ENCODE measurements around the gene PDE4D.

The PDE4D gene

DNA sequence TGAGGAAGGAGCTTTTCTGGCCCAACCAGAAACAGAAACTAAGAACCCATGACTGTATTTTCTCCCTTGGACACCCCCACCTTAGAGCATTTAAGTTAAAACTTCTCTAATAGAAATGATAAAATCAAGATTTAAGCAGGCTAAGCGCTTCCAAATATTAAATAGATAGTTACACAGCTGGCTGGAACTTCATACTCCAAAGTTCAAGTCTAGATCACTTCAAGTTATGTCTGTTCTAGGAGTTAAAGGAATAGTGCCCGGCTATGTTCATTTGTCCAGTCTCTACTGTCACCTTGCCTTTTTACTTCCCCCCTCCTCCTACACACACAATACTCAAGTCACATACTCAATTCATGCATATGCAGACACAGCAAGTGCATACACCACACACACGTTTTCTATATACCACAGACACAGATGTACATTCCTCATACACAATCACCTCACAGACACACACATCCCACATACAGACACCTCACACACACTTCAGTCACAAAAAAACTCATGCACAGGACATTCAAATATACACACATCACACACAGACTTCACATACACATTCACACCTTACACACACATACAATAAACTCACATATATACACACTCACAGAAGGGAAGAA, 237.7 kb downstream of the PDE4D start:
- no peak for DNase-seq (ENCODE audit: low spot score)

DNA sequence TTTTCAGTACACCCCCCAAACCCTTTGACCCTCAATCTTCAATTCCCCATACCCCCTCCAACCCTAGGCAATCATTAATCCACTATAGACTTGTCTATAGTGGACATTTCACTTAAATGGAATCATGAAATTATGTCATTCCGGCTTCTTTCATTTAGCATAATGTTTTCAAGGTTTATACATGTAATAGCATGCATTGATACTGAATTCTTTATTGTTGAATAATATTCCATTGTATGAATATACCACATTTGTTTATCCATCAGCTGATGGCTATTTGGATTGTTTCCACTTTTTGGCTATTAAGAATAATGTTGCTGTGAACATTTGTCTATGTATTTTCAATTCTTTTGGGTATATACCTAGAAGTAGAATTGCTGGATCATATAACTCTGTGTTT, 238.8 kb downstream of the PDE4D start:
- no peak for DNase-seq (ENCODE audit: low spot score)

DNA sequence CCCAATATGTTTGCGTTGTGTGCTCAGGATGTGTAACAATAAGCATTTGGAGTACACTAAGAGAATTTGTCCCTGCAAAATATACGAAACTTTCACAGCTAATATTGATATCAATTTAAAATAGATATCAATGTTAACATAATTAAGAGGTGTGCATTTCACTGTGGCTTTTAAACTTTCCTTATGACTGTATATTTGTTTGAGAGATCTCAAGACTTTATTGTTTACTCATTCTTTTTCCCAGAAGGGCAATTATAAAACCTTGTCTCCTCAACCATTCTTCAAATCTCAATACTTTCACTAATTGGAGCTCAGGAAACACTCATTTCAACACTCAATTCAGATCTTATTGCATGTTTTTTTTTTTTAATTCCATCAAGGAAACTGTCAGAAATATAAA, 241.1 kb downstream of the PDE4D start:
- no peak for DNase-seq (ENCODE audit: low spot score)

DNA sequence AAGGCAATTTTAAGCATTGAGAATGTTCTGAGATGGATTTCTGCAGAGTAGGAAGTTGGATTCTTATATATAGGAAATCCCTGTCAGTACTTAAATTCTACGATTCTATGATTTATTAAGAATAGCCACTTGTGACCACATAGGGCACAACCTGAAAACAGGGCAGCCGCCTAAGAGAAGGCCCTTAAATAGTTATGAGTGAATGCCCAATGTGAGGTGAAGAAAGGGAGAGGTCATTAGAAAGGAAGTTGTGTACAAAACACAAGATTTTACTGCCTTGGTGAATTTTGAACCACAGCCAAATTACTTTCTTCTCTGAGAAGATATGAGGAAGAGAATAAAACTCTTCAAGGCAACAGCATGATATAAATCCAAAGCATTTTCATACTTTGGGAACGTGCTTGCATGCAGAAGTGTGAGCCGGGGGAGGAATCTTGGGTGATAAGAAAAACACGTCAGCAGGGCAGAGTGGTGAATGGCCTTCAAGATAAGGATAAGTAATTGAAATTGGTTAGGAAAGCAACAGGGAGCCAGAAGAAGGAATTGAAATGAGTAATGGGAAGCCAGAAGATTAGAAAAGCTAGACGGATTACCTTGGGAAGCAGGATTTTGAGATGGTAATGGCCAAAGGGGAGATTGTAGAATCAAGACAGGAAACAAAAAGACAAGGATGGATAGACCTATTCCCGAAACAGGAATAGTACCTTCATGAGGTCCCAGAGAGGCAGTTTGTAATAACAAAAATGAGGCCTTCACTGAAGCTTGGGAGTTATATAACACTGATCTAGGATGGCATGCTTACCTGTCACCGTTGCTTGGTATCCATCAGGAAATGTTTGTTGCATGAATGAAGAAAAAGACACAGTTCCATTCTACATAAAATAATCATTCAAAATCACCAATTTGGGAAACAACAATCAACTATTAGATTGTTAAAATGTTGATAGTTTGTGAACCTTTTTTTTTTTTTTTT, 244.3 kb downstream of the PDE4D start:
- DNase-seq (ENCODE audit: low spot score), result no peak

DNA sequence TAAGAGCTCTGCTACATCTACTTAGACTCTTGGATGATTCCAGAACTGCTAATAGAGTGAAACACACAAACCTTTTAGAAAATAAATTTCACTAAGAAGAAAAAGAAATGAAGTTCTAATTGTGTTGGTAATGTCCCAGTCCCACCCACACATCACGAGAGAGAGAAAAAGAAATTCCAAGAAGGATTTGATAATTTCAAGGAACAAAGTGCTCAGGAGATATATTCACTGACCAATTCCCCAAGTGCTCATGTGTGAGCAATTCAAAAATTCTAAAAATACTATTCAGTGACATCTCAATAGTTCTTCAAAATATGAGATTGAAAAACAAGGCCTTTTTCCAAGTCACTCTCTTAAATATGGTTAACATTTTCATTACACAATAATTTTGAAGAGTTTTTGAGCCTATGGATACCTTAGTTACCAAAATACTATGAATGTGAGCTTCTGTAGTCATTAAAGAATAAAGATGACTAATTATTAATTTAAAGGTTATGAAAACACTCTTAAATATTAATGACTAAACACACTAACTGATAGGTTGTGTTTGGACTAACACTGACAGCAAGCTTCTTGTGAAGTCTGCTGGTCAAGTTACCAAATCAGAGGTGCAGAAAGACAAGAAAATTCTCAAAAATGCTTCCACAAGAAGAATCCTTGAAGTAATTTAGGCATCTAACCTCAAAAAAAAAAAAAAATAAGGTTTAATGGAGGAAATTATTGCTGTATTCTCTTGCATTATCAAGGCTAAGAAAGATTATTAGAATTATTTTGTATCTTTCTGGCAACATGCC, 245.3 kb downstream of the PDE4D start:
- DNase-seq (ENCODE audit: low spot score), result no peak

DNA sequence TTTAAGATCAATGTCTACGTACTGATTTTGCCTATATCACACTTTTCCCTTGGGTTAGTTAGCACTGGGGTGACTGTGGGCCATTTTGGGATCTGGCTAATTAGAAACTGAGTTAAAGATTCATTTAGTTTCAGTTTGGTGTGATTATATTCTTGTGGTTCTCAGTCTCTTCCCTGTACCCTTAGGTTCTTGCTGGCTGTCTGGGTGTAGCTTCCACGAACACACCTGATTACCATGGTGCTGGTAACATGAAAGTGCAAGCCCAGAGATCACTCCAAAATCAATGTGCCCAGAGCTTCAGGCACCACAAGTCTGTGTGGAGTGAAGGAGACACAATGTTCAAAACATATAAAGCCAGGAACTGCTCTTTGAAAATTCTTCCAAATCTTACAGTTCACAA, 248.1 kb downstream of the PDE4D start:
- DNase-seq (ENCODE audit: low spot score), result no peak

DNA sequence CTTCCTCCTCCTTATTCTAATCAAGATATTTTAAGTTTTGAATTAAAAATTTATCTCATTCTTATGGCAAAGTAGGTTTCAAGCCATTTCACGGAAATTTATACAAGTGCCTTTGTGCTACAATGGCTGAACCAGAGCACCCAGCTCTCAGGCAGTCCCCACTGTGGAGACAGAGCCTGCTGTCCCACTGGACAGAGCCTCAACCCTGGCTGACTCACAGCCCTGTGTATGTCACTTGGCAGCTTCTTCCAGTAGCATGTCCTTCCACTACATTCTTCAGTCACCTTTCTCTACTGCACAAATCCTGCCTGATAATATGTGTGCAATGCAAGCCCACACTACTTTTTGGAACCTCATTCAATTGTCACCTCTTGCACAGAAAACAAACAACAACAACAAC, 253.1 kb downstream of the PDE4D start:
- no peak for DNase-seq (ENCODE audit: low spot score)

DNA sequence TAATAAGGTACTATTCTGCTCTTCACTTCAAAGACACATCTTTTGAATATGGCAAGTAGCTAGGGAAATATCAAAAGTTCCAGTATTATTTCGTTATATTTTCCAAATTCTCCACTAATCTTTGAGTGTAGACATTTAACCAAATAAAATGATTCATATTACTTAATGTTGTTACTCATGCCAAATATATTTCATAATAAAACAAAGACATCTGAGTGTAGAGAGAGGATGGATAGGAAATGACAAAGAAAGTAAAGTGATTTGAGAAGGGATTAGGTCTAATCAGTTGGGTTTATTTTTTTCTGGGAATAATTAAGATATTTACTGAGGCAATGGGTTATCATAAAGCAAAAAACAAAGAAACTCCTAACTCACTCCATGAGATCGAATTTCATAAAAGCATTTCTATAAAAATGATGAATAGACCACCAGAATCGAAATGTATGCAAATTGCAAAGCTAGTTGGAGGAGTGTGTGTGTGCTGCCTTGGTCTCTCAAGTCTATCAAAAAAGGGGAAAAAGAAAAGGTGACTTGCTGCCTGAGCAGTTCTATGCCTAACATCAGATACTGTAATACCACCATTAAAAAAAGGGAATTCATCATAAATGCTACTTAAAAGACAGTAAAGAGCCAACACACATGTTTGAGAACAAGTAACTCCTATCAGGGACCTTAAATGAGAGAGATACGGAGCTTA, 255.5 kb downstream of the PDE4D start:
- no peak for DNase-seq (ENCODE audit: low spot score)

DNA sequence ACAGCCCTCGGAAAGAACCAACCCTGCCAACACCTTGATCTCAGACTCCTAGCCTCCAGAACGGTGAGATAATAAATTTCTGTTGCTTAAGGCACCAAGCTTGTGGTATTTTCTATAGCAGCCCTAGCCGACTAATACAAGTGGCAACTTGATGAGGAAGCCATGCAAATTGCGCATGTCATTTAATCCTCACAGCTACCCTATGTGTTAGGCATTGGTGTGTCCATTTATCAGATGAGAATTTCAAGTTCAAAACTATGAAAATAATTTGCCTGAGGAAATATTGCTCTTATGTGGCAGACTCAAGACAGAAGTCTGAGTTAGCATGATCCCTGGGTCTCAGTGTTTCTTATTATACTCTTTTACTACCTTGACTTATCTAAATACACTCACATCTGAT, 264.0 kb downstream of the PDE4D start:
- DNase-seq (ENCODE audit: low spot score), result no peak

DNA sequence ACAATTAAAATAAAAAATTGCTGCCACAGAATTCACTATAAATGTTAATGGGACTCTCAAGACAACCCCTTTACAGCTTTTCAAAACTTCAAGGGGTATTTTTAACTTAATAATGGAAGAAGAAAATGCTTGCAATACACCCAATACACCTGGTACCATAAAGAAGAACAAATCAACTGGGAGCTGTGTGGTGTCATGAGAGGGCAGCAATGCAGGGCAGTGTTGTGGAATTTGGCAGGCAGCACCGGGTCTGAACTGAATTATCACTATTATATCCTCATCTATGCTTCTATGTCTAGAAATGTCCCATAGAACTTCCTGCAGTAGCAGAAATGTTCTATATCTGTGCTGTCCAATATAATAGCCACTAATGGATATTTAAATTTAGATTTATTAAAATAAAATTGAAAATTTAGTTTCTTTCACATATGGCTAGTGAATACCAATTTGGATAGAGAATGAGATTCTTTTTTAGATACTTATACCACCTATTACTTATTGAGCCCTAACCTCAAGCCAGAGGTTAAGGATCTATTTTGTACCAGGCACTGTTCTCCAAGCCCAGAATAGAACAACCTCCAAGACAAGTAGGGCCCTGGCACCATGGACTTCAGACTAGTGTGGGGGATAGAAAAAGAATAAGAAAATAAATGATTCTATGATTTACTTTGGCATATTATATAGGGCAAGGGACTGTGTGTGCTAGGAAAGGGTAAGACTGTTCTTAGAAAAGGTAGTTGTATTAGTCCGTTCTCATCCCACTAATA, 265.3 kb downstream of the PDE4D start:
- DNase-seq (ENCODE audit: low spot score), result no peak

DNA sequence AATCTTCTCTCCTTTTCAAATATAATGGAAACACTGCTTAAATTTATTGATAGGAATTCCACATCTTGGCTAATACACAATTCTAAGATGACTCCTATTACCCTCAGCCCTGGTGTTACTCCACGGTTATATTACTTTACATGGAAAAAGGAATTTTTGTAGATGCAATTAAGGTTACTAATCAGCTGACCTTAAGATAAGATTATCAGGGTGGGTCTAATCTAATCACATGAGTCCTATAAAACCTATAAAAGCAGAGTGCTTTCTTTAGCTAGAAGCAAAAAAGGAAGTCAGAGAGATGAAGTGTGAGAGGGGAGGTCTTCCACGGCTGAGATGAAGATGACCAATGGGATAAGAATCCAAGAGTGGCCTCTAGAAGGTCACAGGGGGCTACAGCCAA, 268.6 kb downstream of the PDE4D start:
- DNase-seq (ENCODE audit: low spot score), result no peak

DNA sequence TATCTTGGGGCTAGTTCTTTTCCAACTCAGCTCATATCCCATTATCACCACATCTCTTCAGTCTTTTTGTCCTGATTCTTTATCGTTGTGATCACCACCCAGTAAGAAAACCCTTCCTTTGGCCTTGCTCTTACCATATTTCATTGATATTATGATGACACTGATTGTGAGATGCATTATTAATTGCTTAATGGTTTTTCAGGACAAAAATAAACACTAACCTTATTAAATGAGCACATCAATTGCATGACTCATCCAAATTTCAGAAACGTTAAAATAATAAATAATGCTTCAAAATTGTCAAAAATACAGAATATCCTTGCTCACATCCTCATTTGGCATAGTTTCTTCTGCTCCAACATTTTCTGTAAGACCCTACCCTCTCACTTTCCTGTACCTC, 270.7 kb downstream of the PDE4D start:
- DNase-seq (ENCODE audit: low spot score), result no peak

DNA sequence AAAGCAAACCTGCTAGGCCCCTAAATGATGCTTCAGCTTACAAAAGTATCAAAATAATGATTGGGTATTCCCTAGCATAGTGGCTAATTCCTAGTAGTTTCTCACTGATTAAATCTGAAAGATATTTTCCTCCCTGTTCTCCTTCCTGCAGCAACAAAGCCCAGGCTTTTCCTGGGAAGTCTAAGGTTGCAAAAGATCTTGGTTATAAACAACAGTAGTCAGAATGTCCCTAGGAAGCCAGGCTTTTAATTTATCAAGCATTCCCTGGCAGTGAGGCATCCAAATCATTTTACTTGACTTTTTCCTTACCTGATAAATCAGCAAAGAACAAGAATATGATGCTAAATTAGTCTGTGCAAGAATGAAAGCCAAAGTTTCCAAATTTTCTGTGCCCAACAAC, 272.0 kb downstream of the PDE4D start:
- DNase-seq (ENCODE audit: low spot score), result no peak

DNA sequence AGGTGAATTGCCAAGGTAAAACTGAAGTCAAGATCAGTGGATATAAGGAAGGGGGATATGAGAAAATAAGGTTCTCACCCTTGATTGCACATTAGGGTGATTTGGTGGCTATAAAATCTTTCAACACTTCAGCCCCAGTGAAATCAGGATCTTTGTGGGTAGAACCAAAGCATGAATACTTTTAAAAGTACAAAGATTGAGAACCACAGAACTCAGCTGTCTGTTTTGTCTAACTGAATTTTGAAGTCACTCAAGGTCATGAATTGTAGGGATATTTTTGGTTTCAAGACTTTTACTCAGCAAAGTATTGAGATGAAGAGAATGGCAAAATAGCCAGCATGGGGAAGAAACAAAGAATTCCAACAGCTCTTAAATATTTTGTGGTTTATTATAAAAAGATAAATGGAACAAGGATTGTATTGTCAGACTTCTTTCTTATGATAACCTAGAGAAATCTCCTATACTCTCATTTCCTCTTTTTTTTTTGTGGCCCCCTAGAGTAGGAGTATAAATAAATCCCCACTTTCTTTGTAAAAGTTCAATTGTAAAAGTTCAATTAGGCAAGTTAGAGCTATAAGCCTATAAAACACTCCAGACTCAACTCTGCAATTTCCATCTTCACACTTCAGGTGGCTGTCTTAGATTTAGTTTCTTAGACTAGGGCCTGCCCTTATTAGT, 272.9 kb downstream of the PDE4D start:
- no peak for DNase-seq (ENCODE audit: low spot score)

DNA sequence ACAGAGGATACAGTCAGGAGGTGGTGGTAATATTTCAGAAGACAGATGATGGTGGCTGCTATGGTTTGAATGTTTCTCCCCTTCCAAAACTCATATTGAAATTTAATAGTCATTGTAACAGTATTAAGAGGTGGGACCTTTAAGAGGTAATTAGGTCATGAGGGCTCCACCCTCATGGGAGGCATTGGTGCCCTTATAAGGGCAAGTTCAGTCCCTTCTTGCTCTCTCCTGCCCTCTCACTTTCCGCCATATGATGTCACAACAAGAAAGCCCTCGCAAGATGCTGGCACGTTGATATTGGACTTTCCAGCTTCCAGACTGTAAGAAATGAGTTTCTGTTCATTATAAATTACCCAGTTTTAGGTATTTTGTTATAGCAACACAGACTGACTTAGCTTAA, 274.9 kb downstream of the PDE4D start:
- no peak for DNase-seq (ENCODE audit: low spot score)

DNA sequence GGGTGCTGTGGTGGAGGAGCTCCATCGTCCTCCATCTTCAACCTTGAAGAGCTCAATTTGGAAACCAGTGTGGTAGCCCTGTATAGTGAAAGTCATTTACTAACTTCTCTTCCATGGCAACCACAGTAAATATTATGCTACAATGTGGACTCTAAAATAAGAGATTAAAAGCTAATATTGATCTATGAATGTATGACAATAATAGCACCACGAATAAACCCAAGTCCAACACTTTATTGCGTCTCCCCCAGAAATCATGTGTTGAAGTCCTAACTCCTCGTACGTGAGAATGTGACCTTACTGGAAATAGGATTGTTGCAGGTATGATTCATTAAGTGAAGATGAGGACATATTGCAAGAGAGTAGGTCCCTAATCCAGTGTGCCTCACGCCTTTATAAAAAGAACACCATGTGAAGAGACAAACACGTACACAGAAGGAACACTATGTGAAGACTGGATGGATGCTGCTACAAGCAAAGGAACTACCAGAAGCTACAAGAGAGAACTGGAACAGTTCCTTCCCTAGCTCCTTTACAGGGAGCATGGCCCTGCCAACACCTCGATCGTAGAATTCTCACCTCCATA, 276.2 kb downstream of the PDE4D start:
- no peak for DNase-seq (ENCODE audit: low spot score)

DNA sequence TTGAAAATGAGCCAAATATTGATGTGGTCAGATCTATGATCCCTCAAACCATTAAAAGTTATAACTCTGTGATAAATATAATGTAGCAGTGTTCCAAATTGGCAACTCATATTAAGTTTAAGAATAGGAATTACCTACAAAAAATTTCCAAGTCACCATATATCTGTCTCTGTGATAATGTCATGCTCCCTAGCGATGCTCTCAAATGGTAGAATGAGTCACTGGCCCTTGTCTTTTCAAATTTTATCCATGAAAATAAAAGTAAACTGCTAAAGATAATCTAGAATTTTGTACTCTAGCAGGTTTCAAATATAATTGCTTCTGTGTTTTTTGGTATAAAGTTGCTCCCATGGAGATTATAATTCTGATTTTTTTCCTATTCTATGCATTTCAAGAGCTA, 277.1 kb downstream of the PDE4D start:
- no peak for DNase-seq (ENCODE audit: low spot score)

DNA sequence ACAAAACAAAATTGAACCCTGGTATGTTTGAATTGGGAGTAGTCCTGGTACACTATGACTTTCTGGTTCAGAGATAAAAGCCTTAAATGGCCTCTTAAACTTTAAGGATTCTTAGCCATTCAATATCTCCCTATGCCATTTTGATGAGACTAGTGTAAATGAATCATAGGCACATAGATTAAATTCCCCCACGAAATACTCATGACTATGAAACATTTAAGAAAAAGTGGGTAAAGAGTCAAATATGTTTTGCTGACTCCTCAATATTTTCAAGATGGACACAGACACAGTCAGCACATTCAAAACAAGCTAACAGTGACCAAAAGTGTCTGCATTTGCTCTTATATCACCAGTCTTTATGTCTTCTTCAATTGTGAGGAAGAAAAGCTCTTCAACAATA, 278.3 kb downstream of the PDE4D start:
- DNase-seq (ENCODE audit: low spot score), result no peak

DNA sequence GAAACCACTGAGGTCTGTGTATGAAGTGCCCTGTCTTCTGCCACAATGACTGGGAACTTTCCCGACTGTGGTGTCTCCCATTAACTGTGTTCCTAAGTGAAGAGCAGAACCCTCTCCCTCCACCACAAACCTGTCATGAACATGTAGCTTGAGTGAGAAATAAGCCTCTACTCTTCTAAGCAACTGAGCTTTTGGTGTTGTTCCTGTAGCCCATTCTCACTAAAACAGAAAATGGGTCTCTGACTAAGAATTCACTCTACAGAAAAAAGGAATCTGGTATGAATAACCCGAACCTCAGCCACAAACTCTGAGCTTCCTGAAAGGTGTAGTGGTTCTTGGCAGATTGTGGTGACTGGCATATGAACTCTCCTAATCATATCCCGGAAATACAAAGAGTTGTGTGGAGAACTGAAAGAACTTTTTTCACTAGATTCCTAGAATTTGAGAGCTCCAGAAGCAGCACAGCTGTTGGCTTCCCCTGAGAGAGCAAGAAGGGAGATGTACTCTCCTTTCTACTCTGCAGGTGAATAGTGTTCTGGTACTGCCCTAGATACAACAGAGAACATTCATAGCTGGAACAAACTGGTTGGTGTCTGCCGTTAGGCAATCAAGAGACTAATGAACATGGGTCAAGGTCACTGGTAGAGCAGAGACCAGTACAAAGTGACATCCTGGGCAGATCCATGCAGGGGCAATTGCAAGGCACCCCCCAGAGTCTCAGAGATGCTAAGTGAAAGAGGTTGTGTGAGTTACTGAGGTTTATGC, 283.8 kb downstream of the PDE4D start:
- DNase-seq (ENCODE audit: low spot score), result no peak

DNA sequence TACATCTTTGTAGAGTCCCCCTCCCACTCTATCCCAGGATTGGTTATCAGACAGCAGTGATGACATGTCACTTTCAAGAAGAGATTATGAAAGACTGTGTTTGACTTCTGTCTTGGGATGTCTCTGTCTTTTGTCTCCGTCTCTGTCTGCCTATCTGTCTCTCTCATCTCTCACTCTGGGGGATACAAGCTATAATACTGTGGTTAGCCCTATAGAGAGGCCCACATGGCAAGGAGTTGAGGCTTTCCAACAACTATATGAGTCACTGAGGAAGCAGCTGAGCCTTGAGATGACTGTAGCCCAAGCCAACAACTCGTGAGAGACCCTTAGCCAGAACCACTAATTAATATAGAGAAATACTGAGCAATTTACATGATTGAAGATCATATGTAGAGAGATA, 284.8 kb downstream of the PDE4D start:
- DNase-seq (ENCODE audit: low spot score), result no peak
